H1 (cell line): Measurements from ENCODE around the gene ANK3. TPM values are rescaled to one million over a fixed set of nuclear protein-coding genes. Genes with fewer than 3 reads are reported as not detected.

Source experiments
- CTCF ChIA-PET: fragments of 300-600 bp; sonication (Branson Sonifier 250); formaldehyde crosslinking; loops from one replicate; lab custom pipeline; 2021; ENCODE audit not compliant: partially characterized antibody; lab: Charles Lee
- POLR2A ChIA-PET: fragments of 300-600 bp; sonication (Branson Sonifier 250); formaldehyde crosslinking; loops from one replicate; lab custom pipeline; 2021; ENCODE audit warnings: inconsistent platforms; ENCODE audit not compliant: partially characterized antibody; lab: Charles Lee
- DNase-seq, 2 experiments: peaks; one replicate each; pipeline versions ENCODE4 v3.0.0 to v3.0.0-alpha.2; 2010 to 2022; ENCODE audit warnings: low spot score in 2 of 2, low read depth in 1 of 2, mixed read lengths in 1 of 2
- FAIRE-seq: peaks from 2 replicates; lab custom pipeline; 2011; peaks lifted over from hg19 to GRCh38; lab: Jason Lieb, UNC
- H2AFZ ChIP-seq: 2 replicates; pipeline ENCODE4 v1.8.1; 2012; ENCODE audit warnings: low read length, inconsistent platforms
- H2AK5ac ChIP-seq: 2 replicates; pipeline ENCODE4 v1.6.1; 2013; ENCODE audit warnings: low read depth, low read length
- H2BK120ac ChIP-seq: replicated peaks from 2 replicates; pipeline ENCODE3; 2013; ENCODE audit warnings: low read depth, low read length, inconsistent platforms
- H2BK12ac ChIP-seq: 2 replicates; pipeline ENCODE4 v1.6.1; 2013; ENCODE audit warnings: low read depth, low read length
- H2BK15ac ChIP-seq: 2 replicates; pipeline ENCODE4 v1.6.1; 2013; ENCODE audit warnings: low read length
- H2BK20ac ChIP-seq: 2 replicates; pipeline ENCODE4 v1.6.1; 2013; ENCODE audit warnings: low read length
- H2BK5ac ChIP-seq: 2 replicates; pipeline ENCODE4 v1.6.1; 2013; ENCODE audit warnings: low read depth, low read length
- H3K14ac ChIP-seq: 2 replicates; pipeline ENCODE4 v1.6.1; 2013; ENCODE audit warnings: inconsistent platforms; ENCODE audit not compliant: insufficient read length
- H3K18ac ChIP-seq: 2 replicates; pipeline ENCODE4 v1.6.1; 2013; ENCODE audit warnings: low read length; ENCODE audit errors: extremely low read depth
- H3K23ac ChIP-seq: 2 replicates; pipeline ENCODE4 v1.6.1; 2013; ENCODE audit warnings: inconsistent platforms; ENCODE audit not compliant: insufficient read length
- H3K23me2 ChIP-seq: 2 replicates; pipeline ENCODE4 v1.6.1; 2013; ENCODE audit warnings: low read depth, low read length
- H3K27ac ChIP-seq: 2 replicates; pipeline ENCODE4 v1.6.1; 2011; ENCODE audit warnings: low read depth, low read length, inconsistent platforms
- H3K27me3 ChIP-seq, 4 experiments: replicated peaks in 1 of 4; 1 replicate in 1 of 4; 2 replicates in 3 of 4; pipeline versions ENCODE4 v1.6.1 to v1.8.1; 2011 to 2013; ENCODE audit warnings: low read length in 3 of 4, mild to moderate bottlenecking in 3 of 4, inconsistent platforms in 2 of 4, mixed read lengths in 2 of 4, moderate library complexity in 1 of 4; ENCODE audit not compliant: control insufficient read depth in 3 of 4, insufficient read depth in 3 of 4; ENCODE audit errors: extremely low read depth in 1 of 4
- H3K36me3 ChIP-seq, 4 experiments: 2 replicates each; pipeline versions ENCODE4 v1.6.1 to v1.8.1; 2011 to 2013; ENCODE audit warnings: mild to moderate bottlenecking in 4 of 4, low read length in 3 of 4, moderate library complexity in 2 of 4, control low read depth in 1 of 4, inconsistent platforms in 1 of 4; ENCODE audit not compliant: insufficient read depth in 4 of 4, control insufficient read depth in 2 of 4
- H3K4ac ChIP-seq: replicated peaks from 2 replicates; pipeline ENCODE3; 2013; ENCODE audit warnings: low read length, low read depth, mixed read lengths, inconsistent platforms; ENCODE audit not compliant: insufficient read length
- H3K4me1 ChIP-seq, 4 experiments: replicated peaks in 1 of 4; 1 replicate in 1 of 4; 2 replicates in 3 of 4; pipeline versions ENCODE4 v1.6.1 to v1.8.1; 2011 to 2013; ENCODE audit warnings: low read length in 3 of 4, inconsistent platforms in 2 of 4, mixed read lengths in 1 of 4; ENCODE audit not compliant: insufficient read depth in 4 of 4, control insufficient read depth in 3 of 4
- H3K4me2 ChIP-seq, 2 experiments: 2 replicates each; pipeline versions ENCODE4 v1.6.1 to v1.8.1; 2011 to 2013; ENCODE audit warnings: low read depth in 2 of 2, low read length in 2 of 2, control low read depth in 1 of 2, inconsistent platforms in 1 of 2, mild to moderate bottlenecking in 1 of 2; ENCODE audit not compliant: insufficient read depth in 1 of 2
- H3K4me3 ChIP-seq, 4 experiments: fragments of 200-600, 300-600 bp in 1 of 4; sonication (generic), shearing (Covaris generic), sonication (Bioruptor Twin) in 1 of 4; 2 replicates each; pipeline versions ENCODE4 v1.5.1 to v1.8.1; 2011 to 2016; ENCODE audit warnings: low read length in 4 of 4, low read depth in 3 of 4, control low read depth in 2 of 4, inconsistent platforms in 2 of 4, mild to moderate bottlenecking in 2 of 4, mixed read lengths in 1 of 4, moderate library complexity in 1 of 4; ENCODE audit not compliant: insufficient read depth in 2 of 4; ENCODE audit errors: extremely low read depth in 1 of 4
- H3K56ac ChIP-seq: replicated peaks from 2 replicates; pipeline ENCODE3; 2013; ENCODE audit warnings: low read depth, mild to moderate bottlenecking, mixed read lengths, low read length, inconsistent platforms; ENCODE audit not compliant: insufficient read length
- H3K79me1 ChIP-seq: 2 replicates; pipeline ENCODE4 v1.6.1; 2013; ENCODE audit warnings: low read depth, low read length, control low read depth
- H3K79me2 ChIP-seq, 2 experiments: 2 replicates each; pipeline versions ENCODE4 v1.6.1 to v1.8.1; 2012 to 2013; ENCODE audit warnings: low read length in 2 of 2, mild to moderate bottlenecking in 2 of 2, inconsistent platforms in 1 of 2; ENCODE audit not compliant: insufficient read depth in 2 of 2, control insufficient read depth in 1 of 2
- H3K9ac ChIP-seq, 4 experiments: replicated peaks in 1 of 4; 1 replicate in 1 of 4; 2 replicates in 3 of 4; pipeline versions ENCODE4 v1.6.1 to v1.8.1; 2011 to 2013; ENCODE audit warnings: low read depth in 3 of 4, low read length in 3 of 4, control low read depth in 2 of 4, mild to moderate bottlenecking in 2 of 4, moderate library complexity in 2 of 4, inconsistent platforms in 1 of 4; ENCODE audit errors: extremely low read depth in 1 of 4
- H3K9me3 ChIP-seq, 2 experiments: 2 replicates each; pipeline versions ENCODE4 v1.6.1 to v1.8.1; 2012 to 2013; ENCODE audit warnings: mild to moderate bottlenecking in 2 of 2, moderate library complexity in 2 of 2, control low read depth in 1 of 2, inconsistent platforms in 1 of 2, low read depth in 1 of 2, low read length in 1 of 2, mixed read lengths in 1 of 2; ENCODE audit not compliant: insufficient read depth in 2 of 2
- H4K20me1 ChIP-seq, 2 experiments: replicated peaks in 1 of 2; 2 replicates each; pipeline versions ENCODE3 to v1.8.1; 2011 to 2013; ENCODE audit warnings: inconsistent platforms in 2 of 2, low read length in 2 of 2, mild to moderate bottlenecking in 1 of 2; ENCODE audit not compliant: insufficient read depth in 2 of 2, control insufficient read depth in 1 of 2
- H4K5ac ChIP-seq: 2 replicates; pipeline ENCODE4 v1.6.1; 2013; ENCODE audit warnings: low read length, low read depth, mixed read lengths, inconsistent platforms; ENCODE audit not compliant: insufficient read length
- H4K8ac ChIP-seq: 2 replicates; pipeline ENCODE4 v1.8.0; 2013; ENCODE audit warnings: mild to moderate bottlenecking, moderate library complexity, low read length, inconsistent platforms; ENCODE audit not compliant: insufficient read depth; ENCODE audit errors: extremely low read depth
- H4K91ac ChIP-seq: replicated peaks from 2 replicates; pipeline ENCODE3; 2013; ENCODE audit warnings: low read length, mixed read lengths, inconsistent platforms; ENCODE audit not compliant: insufficient read length
- CEBPB ChIP-seq: IDR thresholded peaks from 2 replicates; pipeline ENCODE4 v1.6.1; 2012; ENCODE audit warnings: low read depth, low read length
- MAFK ChIP-seq: IDR thresholded peaks from 2 replicates; pipeline ENCODE4 v1.6.1; 2012; ENCODE audit warnings: low read depth, mild to moderate bottlenecking, improper control_type of control experiment, low read length
- POLR2AphosphoS5 ChIP-seq: IDR thresholded peaks from 2 replicates; pipeline ENCODE4 v1.6.1; 2011; ENCODE audit warnings: low read depth, low read length
- RAD21 ChIP-seq, 2 experiments: IDR thresholded peaks in 1 of 2; conservative IDR thresholded peaks in 1 of 2; 2 replicates each; pipeline ENCODE4 v1.6.1; 2011; ENCODE audit warnings: low read depth in 2 of 2, low read length in 2 of 2, improper control_type of control experiment in 1 of 2, inconsistent platforms in 1 of 2, mild to moderate bottlenecking in 1 of 2, moderate library complexity in 1 of 2
- RBBP5 ChIP-seq: IDR thresholded peaks from 2 replicates; pipeline ENCODE4 v1.7.1; 2012; ENCODE audit warnings: low read depth, mild to moderate bottlenecking, inconsistent platforms, low read length, moderate library complexity, borderline replicate concordance
- TBP ChIP-seq: IDR thresholded peaks from 2 replicates; pipeline ENCODE4 v1.6.1; 2011; ENCODE audit warnings: low read depth, low read length, improper control_type of control experiment
- WGBS, 2 experiments: shearing (Covaris generic) in 1 of 2; methylation state at CpG; one replicate each; pipeline versions ENCODE4 v1.1.6 to v1.1.7; 2013 to 2015; ENCODE audit warnings: low lambda C conversion rate in 2 of 2, mixed read lengths in 2 of 2, inconsistent platforms in 1 of 2, low coverage in 1 of 2, missing lambda C conversion rate in 1 of 2; ENCODE audit not compliant: insufficient replicate concordance in 2 of 2, insufficient coverage in 1 of 2, insufficient read length in 1 of 2; ENCODE audit errors: extremely low coverage in 1 of 2, missing lambda C conversion rate in 1 of 2; 5-methylcytosine and 5-hydroxymethylcytosine counted together
- polyA plus RNA-seq, 7 experiments: library from polyadenylated mRNA; depleted of rRNA in 3 of 7; stranded (reverse) in 5 of 7; unstranded in 2 of 7; fragments of >200 nt in 5 of 7; fragments of 200-250 nt in 2 of 7; gene quantifications; 1 replicate in 5 of 7; 2 replicates in 1 of 7; 4 replicates in 1 of 7; pipeline versions ENCODE4 v1.2.1 to v1.2.3, GENCODE V29; 2011 to 2013; ENCODE audit warnings: missing spikeins in 2 of 7, mixed read lengths in 2 of 7
- total RNA-seq: library from RNA; stranded (reverse); fragmentation: NEBNext Ultra II Directional; extraction: Animal tissue kit (Norgen Biotek cat#: 25700); gene quantifications from 2 replicates; pipeline ENCODE4 v1.2.1, GENCODE V29; 2021

Gene ANK3
- total and polyA plus RNA-seq, 2 of the 8 experiments (the other 6 are each of a cell fraction or from before 2014, with no cell fraction given), result 18.1 to 67.9 TPM

DNA sequence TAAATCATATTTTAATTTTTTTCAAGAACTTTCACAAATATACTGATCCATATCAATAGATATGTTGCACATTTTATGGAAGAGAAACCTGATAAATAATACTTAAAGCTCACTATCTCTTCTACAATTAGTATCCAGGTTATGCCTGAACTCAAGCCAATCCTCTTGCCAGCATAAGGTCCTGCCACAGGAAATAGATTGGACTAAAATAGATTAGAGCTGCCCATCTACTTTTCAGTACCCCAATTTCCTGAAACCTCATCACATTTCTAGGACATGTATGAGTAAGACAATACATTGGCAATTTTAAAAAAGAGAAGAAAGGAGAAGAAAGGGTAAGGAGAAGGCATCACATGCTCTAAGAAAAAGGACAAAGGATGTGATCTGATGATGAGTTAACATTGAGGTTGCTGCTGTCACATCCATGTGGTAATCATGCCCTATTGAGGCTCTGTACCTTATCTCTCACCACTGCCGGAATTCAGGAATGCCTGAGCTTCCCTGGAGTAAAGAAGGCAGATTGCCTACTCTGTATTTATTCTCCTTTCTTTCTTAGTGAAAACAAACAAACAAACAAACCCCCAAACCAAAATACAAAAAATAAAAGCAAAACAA is 199.7 kb downstream of the ANK3 start:
- H4K8ac ChIP-seq, result no peak overlapping the region
- H2BK15ac ChIP-seq, result no peak overlapping the region
- no peaks in the 10 kb centered on the region for H3K79me2 ChIP-seq
- H3K56ac ChIP-seq, result no peak overlapping the region
- DNase-seq, result no peak
- no peaks in the 10 kb centered on the region for H3K4me1 ChIP-seq
- H2BK120ac ChIP-seq, result no peak overlapping the region
- H3K9me3 ChIP-seq, result no peaks in the 10 kb centered on the region
- 84% methylated on average over 1 of the region's 1 CpG; no CpG with 5 or more reads in 1 of the 2 experiments for WGBS, 2 experiments
- H3K79me1 ChIP-seq, result no peaks in the 10 kb centered on the region
- H4K91ac ChIP-seq, result peak overlapping the region; percentile 74
- no peak overlapping the region for H2AK5ac ChIP-seq
- POLR2A ChIA-PET, result interaction anchor here (0.6 kb wide), 1 partner anchor 257 kb away, joined by 3 read pairs; no protein-coding TSS in a partner anchor
- no peak overlapping the region for H2AFZ ChIP-seq
- no peaks in the 10 kb centered on the region for H4K20me1 ChIP-seq
- H3K27ac ChIP-seq, result no peak overlapping the region
- no peak overlapping the region for H3K14ac ChIP-seq
- H4K5ac ChIP-seq, result no peak overlapping the region
- FAIRE-seq, result no peak
- H3K23me2 ChIP-seq, result no peaks in the 10 kb centered on the region
- H2BK5ac ChIP-seq, result no peak overlapping the region
- no peak overlapping the region for H3K4me2 ChIP-seq
- H3K27me3 ChIP-seq, result no peaks in the 10 kb centered on the region
- H3K23ac ChIP-seq, result no peak overlapping the region
- no peak overlapping the region for H3K4me3 ChIP-seq
- no peak overlapping the region for H2BK20ac ChIP-seq
- H3K4ac ChIP-seq, result no peak overlapping the region
- H3K36me3 ChIP-seq, result no peaks in the 10 kb centered on the region
- H2BK12ac ChIP-seq, result no peak overlapping the region
- CTCF ChIA-PET, result interaction anchor here (1.1 to 1.7 kb wide), 5 partner anchors 14 to 76 kb away, joined by 3 to 8 read pairs (median 4); no protein-coding TSS in a partner anchor
- no peak overlapping the region for H3K9ac ChIP-seq
- no peak overlapping the region for H3K18ac ChIP-seq
- TF ChIP-seq CEBPB (no peak), TBP (no peak), POLR2AphosphoS5 (no peak), MAFK (no peak), RBBP5 (no peak), RAD21 (IDR thresholded peaks at IDR 0.05 in 1 of 2, conservative IDR thresholded peaks at IDR 0.05 in 1 of 2; ENCODE audit: low read depth in 2 of 2, low read length in 2 of 2) (no peak)
